ENCODE results near the gene MICU2.

The MICU2 gene

DNA sequence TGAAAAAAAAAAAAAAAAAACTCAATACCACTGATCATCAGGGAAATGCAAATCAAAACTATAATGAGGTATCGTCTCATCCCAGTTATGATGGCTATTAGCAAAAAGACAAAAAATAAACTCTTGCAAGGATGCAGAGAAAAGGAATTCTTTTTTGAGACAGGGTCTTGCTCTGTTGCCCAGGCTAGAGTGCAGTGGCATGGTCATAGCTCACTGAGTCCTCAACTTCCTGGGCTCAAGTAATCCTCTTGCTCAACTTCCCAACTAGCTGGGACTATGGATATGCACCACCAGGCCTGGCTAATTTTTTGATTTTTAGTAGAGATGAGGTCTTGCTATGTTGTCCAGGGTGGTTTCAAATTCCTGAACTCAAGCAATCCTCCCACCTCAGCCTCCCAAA is 59.5 kb downstream of the MICU2 start:
- DNase-seq (ENCODE audit: low read depth), result no peak

- DNase-seq (ENCODE audit: low read depth), result no peak
Observed at GRCh38 chr13:21542563-21542962, 61.4 kb downstream of the MICU2 start.

GRCh38 chr13:21541980-21542379 is 62.0 kb downstream of the MICU2 start:
- no peak for DNase-seq (ENCODE audit: low read depth)

DNA sequence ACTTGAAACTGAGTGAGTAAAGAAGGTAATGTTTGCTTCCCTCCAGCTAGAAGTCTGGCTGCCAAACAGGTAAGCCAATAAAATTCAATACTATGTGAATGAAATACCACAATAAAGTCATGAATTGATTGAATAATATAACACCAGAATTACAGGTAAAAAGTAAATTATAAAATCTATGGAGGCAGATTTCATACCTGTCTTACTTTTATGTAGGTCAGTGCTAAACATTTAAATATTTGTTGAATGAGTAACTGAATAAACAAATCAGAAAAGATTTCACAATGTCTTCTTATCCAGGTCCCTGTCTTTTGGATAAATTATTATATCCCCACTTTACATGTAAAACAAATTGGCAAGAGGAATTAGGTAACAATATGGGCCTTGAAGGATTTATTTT is 62.7 kb downstream of the MICU2 start:
- no peak for DNase-seq (ENCODE audit: low read depth)

- no peak for DNase-seq (ENCODE audit: low read depth)
Observed at GRCh38 chr13:21539687-21540086, 64.3 kb downstream of the MICU2 start.

GRCh38 chr13:21538753-21539152 is 65.2 kb downstream of the MICU2 start:
- no peak for DNase-seq (ENCODE audit: low read depth)

DNA sequence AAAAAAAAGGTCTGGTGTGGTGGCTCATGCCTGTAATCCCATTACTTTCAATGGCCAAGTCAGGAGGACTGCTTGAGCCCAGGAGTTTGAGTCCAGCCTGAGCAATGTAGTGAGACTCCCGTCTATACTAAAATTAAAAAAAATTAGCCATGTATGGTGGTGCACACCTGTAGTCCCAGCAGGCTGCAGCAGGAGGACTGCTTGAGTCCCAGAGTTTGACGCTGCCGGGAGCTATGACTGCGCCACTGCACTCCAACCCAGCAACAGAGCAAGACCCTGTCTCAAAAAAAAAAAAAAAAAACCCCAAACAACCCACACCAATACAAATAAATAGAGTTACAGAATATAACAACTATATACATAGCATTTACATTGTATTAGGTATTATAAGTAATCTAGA is 65.7 kb downstream of the MICU2 start:
- DNase-seq (ENCODE audit: low read depth), result no peak

DNA sequence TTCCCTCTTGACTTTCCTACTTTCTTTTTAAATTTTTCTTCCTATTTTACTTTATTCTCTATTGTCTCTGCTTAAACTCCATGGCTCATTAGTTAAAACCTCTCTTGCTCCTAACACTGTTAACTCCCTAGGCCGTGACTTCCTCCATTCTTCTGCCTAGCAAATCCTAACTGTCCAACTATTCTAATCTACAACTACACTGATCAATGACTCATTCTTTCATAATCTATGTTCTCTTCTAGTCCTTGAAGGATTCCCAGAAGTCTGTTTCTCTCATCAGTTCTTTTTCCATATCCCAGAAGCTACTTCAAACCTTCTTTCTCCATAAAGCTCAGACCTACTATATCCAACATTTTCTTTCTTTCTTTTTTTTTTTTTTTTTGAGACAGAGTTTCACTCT is 66.9 kb downstream of the MICU2 start:
- no peak for DNase-seq (ENCODE audit: low read depth)

GRCh38 chr13:21534760-21535159 is 69.2 kb downstream of the MICU2 start:
- DNase-seq (ENCODE audit: low read depth), result no peak

DNA sequence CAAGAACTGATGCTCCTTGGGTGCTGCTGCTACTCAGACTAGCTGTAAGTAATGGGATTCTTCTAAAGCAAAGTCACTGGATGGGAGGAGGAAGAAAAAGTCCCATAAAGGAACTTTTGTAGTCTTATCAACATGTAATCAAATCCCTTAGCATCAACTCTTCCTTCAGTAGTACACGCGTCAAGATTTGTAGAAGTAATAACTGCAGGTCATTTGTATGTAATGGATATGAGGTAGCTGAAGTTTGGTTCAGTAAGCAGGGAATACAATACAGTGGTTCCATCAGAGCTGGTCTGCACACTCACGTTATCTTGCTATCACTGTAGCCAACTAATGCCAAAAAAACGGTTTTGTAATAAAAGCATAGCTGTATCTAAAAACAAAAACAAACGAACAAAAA is 72.5 kb downstream of the MICU2 start:
- DNase-seq (ENCODE audit: low read depth), result no peak

DNA sequence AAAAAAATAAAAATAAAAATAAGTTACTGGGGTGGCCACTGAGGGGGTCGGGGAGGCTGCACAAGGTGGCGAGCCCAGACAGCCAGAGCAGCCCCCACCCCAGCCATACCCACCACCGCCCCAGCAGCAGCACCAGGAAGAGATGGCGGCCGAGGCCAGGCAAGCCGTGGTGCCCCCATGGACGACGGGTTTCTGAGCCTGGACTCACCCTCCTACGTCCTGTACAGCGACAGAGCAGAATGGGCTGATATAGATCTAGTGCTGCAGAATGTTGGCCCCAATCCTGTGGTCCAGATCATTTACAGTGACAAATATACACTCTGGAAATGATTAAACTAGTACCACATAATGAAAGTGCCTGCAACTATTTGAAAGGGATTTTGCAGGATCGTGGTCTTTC is 73.3 kb downstream of the MICU2 start:
- DNase-seq (ENCODE audit: low read depth), result no peak

GRCh38 chr13:21529146-21529893 is 74.7 kb downstream of the MICU2 start:
- no peak for DNase-seq (ENCODE audit: low read depth)

GRCh38 chr13:21528616-21529015 is 75.4 kb downstream of the MICU2 start:
- peak; percentile 60 for DNase-seq (ENCODE audit: low read depth)

- no peak for DNase-seq (ENCODE audit: low read depth)
Observed at GRCh38 chr13:21526707-21527540, 77.0 kb downstream of the MICU2 start.

- DNase-seq (ENCODE audit: low read depth), result no peak
Observed at GRCh38 chr13:21522847-21523246, 81.1 kb downstream of the MICU2 start.

DNA sequence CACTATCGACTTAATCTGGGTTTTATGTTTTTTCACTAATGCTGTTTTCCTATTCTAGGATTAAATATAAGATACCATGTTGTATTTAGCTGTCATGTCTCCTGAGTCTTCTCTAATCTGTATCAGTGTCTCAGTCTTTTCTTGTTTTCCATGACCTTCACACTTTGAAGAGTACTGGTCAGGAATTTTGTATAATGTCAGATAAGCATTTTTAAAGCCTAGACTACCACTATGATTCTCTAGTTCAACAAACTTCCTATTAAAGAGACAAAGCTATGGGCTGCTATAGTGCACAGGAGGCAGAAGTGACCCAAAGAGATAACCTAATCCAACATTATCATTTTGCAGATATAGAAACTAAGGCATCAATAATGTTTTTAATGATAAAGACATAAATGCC is 81.8 kb downstream of the MICU2 start:
- no peak for DNase-seq (ENCODE audit: low read depth)

DNA sequence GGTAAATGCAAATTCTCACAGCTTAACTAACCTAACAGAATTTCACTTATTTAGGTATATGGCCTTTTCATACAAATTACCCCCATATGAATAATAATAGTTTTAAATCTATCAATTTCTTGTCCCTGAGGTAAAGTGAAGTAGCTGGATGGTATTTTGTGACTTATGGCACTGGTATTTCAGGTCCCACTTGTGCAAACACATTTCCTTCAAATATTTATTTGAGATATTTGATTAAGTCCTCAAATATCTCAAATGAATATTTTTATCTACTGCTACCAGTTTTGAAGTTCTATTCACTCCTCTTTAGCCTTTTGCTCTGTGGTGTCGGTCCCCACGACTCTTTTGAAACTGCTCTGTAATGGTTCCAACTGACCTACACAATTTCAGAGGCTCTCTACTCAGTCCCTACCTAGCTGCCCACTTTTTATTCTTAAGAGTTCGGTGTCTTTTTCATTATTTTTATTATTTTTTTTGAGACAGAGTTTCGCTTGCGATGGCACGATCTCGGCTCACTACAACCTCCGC is 85.3 kb downstream of the MICU2 start:
- no peak for DNase-seq (ENCODE audit: low read depth)

DNA sequence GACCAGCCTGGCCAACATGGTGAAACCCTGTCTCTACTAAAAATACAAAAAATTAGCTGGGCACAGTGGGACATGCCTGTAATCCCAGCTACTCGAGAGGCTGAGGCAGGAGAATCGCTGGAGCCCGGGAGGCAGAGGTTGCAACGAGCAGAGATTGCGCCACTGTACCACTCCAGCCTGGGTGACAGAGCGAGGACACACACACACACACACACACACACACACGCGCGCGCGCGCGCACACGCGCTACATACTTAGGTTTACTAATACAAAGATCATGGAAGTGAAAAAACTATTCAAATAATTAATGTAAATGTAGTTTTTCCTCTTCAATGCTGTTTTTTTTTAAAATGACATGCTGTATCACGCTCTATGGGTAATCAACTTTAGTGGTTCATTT is 86.4 kb downstream of the MICU2 start:
- no peak for DNase-seq (ENCODE audit: low read depth)

DNA sequence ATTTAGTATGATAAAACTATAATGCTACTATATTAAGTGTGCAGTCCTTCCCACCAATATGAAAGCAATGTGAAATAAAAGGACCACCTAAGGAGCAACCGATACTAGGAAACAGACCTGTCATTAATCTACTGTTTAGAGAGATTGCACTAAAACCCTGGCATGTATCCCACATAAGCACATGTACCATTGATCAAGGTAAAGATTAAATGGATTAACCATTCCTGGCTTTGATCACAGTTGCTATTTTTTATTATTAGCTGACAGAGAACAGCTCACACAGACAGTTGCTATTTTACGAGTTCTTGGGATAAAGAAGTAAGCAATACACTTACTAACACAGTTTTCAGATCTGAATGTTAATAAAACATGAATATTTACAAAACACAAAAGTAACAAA is 87.2 kb downstream of the MICU2 start:
- no peak for DNase-seq (ENCODE audit: low read depth)

DNA sequence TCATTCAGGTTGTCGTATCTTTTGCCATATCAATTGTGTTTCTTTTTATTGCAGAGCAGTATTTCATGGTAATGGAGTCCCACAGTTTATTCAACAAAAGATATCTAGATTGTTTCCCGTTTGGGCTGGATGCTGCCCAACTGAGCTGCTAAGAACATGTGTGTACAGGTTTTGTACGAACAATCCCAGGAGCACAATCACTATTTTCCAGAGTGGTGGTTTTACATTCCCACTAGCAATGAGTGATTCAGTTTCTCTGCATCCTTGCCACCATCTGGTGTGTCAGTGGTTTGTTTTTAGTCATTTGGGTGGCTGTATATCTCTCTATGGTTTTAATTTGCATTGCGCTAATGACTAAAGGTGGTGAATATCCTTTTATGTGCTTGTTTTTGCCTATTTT is 92.1 kb downstream of the MICU2 start:
- DNase-seq (ENCODE audit: low read depth), result no peak

GRCh38 chr13:21504379-21504778 is 99.6 kb downstream of the MICU2 start:
- DNase-seq (ENCODE audit: low read depth), result no peak

DNA sequence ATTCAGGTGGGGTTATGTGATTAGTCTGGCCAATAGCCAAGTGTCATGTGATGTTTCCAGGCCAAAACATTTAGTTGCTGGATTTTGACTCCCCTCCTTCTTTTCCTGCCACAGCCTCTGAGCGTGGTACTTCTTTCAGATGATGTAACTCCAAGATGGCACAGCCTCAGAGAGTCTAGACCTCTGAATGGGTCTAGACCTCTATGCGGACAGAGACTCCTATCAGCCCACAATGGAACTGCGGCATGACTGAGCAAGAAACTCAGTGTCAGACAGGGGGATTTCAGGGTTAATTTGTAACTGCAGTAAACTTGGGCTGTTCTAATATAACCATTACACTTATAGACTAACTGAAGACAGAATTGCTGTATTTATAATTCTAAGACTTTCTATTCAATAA is 102.3 kb downstream of the MICU2 start:
- no peak for DNase-seq (ENCODE audit: low read depth)

GRCh38 chr13:21486322-21486721 is 117.6 kb downstream of the MICU2 start:
- no peak for DNase-seq (ENCODE audit: low read depth)
